A673 (cell line): ENCODE data around the gene BABAM1.

Experiments
- CTCF ChIP-seq: fragments of 300-800, 200-600 bp; sonication (generic); conservative IDR thresholded peaks from 2 replicates; pipeline ENCODE4 v1.5.1; 2017; ENCODE audit warnings: low read depth, mild to moderate bottlenecking, antibody characterized with exemption, low read length, moderate library complexity, mixed read lengths
- EZH2 ChIP-seq: fragments of 200-600 bp; sonication (generic); IDR thresholded peaks from 2 replicates; pipeline ENCODE4 v1.6.1; 2017; ENCODE audit warnings: borderline replicate concordance, low read depth, mild to moderate bottlenecking, mixed read lengths, antibody characterized with exemption, low read length; ENCODE audit not compliant: poor library complexity, severe bottlenecking

GRCh38 chr19:17321655-17322489 lies 54.6 kb downstream of the BABAM1 start:
- TF ChIP-seq CTCF, result no peak
- no peak for TF ChIP-seq EZH2
